ENCODE measurements around the gene HSPG2.

HSPG2 gene

GRCh38 chr1:21879928-21880618 is 57.0 kb downstream of the HSPG2 start:
- DNase-seq (ENCODE audit: low read depth), result no peak

DNA sequence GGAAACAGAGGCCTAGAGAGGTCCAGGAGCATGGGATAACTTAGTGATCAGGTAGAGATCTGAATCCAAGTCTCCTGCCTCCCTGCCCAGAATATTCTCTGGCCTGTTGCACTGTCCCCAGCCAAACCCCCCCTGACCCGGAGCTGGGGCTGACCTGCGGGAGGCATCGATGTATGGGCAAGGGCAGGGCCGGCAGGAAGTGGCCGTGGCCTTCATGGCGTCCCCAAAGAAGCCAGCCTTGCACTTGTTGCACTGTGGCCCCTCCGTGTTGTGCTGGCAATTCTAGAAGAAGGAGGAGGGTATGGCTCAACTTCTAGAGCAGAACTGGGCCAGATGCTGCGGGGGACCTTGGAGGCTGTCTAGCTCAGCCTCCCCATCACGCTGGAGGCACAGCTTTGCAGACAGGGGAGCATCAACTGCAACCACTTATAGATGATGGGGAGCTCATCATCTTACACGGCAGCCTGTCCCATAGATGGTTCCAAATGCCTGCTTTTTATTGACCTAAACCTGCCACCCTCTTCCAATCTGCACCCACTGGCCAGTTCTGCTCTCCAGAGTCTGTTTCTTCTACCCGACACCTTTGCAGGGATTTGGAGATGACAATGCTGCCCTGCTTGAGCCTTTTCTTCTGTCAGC is 58.2 kb downstream of the HSPG2 start:
- no peak for DNase-seq (ENCODE audit: low read depth)

DNA sequence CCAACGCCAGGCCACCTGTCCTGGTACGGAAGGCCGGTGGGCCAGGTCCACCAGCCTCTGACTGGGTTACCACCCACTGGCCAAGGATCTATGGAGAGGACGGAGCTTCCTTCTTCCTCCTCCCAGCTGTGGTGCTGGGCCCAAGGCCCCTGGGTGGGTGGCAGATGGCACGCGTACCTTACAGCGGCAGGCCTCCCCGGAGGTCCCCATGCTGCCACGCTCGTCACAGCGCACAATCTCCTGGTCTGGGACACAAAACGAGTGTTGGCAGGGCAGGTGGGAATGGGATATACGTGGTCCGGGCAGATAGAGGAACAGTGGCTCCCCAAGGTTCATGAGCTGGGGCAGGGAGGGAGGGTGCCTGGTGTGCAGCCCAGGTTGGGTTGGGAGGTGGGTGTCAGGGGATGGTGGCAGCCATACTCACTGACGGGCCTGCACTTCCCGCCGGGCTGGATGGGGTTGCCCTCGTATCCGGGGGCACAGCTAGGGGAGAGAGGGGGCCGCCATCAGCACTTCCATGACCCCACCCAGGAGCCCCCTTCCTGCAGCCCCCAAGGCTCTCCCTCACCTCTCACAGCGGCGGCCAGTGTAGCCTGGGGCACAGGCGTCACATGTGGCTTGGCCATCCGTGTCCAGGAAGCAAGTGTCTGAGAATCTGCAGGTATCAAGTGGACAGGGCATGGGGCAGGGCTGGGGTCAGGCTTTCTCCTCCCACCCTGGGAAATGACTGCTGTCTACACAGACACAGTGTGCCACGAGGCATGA is 58.9 kb downstream of the HSPG2 start:
- DNase-seq (ENCODE audit: low read depth), result no peak

- DNase-seq (ENCODE audit: low read depth), result no peak
Measured at GRCh38 chr1:21876267-21876666, 60.8 kb downstream of the HSPG2 start.

- no peak for DNase-seq (ENCODE audit: low read depth)
Measured at GRCh38 chr1:21875621-21876063, 61.5 kb downstream of the HSPG2 start.

DNA sequence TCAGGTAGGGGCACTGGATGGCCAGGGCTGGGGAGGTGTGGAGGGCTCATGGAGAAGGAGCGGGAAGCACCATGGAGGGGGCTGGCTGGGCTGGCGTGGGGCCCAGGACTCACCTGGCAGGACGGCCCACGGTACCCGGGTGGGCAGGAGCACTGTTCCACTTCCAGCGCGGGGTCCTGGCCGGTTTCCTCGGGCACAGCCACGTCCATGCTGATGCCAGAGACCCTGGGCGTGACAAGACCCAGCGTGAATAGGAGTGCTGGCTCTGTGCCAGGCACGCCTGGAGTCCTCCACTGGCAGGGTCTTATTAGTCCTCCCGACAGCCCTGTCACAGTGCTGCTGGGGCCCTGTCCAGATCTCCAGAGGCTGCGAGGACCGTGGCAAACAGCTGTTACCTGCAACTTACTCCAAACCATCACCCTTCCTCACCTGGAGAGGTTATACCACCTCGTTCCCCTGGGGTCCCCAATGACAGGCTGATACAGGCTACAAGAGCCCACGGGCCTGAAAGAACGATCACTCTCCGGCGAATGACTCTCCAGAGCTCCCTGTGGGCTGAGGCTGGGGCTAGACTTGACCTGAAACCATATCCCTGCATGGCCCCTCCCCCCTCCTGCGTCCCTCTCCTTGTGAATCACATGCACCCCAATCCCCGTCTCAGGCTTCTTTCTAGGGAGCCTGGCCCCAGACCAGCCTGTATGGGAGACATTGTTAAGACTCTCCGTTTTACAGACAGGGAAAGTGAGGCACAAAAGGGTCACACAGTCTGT is 62.1 kb downstream of the HSPG2 start:
- DNase-seq (ENCODE audit: low read depth), result no peak

DNA sequence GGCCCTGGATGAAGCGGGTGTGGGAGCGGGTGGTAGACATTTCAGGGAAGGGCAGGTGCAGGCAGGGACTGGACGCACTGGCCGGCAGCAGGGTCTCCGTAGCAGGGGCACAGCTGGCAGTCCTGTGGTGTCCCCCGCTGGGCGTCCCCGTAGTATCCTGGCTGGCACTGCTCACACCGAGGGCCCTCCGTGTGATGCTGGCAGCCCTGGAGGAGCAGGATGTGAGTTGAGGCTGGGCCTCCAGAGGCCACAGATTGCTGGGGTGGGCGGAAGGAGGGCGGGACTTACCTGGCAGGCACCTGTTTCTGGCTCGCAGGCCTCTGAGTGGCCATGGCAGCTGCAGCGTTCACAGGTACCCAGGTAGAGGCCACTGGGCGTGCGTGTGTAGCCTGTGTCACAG is 62.8 kb downstream of the HSPG2 start:
- no peak for DNase-seq (ENCODE audit: low read depth)

GRCh38 chr1:21873761-21874160 is 63.3 kb downstream of the HSPG2 start:
- no peak for DNase-seq (ENCODE audit: low read depth)

DNA sequence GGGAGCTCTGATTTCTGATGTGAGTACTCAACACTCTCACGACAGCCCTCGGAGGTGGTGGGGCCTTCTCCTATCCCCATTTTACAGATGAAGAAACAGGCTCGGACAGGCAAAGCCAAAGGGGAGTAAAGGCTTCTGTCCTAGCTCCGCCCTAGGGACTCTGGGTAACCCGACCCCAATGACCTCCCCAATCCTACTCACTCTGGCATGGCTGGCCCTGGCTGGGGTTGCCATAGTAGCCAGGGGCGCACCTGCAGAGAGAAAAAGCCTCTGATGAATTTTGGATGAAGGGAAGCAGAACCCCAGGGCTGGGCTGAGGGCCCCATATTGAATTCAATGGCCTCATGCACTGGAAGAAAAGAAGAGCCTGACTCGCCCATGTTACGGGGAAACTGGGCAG is 63.9 kb downstream of the HSPG2 start:
- no peak for DNase-seq (ENCODE audit: low read depth)

- DNase-seq (ENCODE audit: low read depth), result no peak
Measured at GRCh38 chr1:21872445-21873079, 64.5 kb downstream of the HSPG2 start.

GRCh38 chr1:21871943-21872342 is 65.2 kb downstream of the HSPG2 start:
- no peak for DNase-seq (ENCODE audit: low read depth)

DNA sequence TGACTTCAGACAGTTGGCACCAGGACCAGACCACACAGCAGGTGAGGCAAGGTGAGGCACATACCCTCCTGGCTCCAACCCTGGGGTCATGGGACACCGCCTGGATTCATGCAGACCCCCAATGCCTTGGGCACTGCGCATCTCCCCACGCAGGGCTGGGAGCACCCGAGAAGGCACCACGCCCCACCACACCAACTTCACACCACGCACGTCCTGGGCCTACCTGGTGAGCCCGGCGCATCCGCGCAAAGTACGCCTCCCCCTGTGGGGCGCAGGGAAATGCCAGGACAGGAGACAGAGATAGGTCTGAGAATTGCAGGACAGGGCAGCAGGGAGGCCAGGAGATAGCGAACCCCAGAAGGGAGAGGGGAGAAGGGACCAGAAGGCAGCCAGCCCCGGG is 66.5 kb downstream of the HSPG2 start:
- DNase-seq (ENCODE audit: low read depth), result no peak

GRCh38 chr1:21869620-21870121 is 67.4 kb downstream of the HSPG2 start:
- DNase-seq (ENCODE audit: low read depth), result peak; percentile 77

GRCh38 chr1:21868941-21869454 is 68.1 kb downstream of the HSPG2 start:
- no peak for DNase-seq (ENCODE audit: low read depth)

DNA sequence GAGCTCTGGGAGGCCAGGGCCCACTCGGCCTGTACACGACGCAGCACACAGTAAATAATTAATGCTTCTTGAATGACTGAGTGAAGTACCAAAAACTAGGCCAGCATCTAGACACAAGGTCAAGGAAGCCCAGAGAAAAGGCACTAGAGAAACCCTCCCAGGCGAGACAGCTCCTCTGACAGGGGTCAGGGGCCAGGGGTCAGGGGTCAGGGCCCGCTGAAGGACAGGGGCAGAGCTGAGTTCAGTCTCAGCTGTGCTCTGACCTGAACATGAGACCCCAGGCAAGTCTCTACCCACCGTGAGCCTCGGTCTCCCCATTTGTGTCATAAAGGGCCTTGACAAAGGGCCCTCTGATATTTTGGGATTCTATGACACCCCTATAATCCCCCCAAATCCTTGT is 68.6 kb downstream of the HSPG2 start:
- no peak for DNase-seq (ENCODE audit: low read depth)

DNA sequence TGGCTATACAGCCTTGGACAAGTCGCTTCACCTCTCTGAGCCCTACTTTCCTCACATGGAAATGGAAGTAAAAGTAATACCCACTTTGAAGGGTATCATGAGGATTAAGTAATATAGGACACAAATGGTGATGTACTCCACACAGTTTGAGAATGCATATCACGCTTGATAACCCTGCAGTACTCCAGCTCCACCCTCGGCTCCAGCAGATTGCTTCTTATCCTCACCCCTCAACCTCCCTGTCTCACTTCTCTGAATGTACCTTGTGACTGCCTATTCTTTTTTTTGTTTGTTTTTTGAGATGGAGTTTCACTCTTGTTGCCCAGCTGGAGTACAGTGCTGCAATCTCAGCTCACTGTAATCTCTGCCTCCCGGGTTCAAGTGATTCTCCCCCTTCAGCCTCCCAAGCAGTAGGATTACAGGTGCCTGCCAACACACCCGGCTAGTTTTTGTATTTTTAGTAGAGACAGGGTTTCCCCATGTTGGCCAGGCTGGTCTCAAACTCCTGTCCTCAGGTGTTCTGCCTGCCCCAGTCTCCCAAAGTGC is 69.6 kb downstream of the HSPG2 start:
- no peak for DNase-seq (ENCODE audit: low read depth)

- DNase-seq (ENCODE audit: low read depth), result no peak
Measured at GRCh38 chr1:21866707-21867043, 70.4 kb downstream of the HSPG2 start.

DNA sequence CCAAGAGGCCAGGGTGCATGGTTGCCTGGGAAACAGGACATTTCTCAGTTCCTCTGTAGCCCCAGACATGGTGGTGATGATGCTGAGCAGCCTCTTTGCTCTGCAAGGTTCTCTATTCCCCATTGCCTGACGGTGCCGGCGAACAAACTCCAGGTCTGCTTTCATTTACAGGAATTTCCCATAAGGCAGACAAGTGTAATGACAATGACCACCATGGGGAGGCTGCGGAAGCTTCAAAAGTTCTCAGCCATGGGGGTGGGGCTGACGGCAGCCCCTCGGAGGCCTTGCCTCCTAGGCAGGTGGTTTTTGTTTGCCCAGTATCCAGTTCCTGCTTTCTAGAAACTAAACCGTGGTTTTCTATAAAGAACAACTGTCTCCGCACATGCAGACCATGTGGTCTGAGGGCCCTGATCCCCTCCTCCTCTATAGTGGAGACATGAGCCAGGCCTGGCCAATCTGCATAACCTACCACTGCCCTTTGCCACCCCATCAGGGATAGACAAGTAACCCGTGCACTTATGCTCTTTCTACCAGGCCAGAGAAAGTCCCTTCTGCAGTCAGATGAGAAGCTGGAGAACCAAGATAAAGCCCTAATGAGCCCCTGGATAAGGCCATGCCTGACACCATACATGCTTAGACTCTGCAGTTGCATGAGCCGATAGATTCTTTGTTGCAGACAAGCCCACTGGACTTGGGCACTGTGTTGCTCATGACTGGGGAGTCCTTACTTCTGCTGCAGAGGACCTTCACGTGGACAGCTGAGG is 71.0 kb downstream of the HSPG2 start:
- DNase-seq (ENCODE audit: low read depth), result no peak

- no peak for DNase-seq (ENCODE audit: low read depth)
Measured at GRCh38 chr1:21865609-21865942, 71.5 kb downstream of the HSPG2 start.

DNA sequence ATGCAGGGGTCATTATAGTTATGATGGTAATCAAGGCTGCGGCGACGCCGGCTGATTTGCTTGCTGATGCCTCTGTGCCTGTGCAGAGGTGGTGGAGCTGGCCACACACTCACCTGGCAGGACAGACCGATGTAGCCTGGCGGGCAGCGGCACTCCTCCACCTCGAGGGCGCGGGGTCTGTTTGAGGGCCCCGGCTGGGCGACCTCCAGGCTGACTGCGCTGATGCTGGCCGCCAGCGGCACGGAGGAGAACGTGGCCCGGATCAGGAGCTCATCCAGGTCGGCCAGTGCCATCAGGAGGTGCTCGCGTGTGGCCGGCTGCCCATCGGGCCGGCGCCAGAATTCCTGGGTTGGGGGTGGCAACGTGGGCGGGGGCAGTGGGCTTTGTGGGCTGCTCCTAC is 72.4 kb downstream of the HSPG2 start:
- DNase-seq (ENCODE audit: low read depth), result no peak

DNA sequence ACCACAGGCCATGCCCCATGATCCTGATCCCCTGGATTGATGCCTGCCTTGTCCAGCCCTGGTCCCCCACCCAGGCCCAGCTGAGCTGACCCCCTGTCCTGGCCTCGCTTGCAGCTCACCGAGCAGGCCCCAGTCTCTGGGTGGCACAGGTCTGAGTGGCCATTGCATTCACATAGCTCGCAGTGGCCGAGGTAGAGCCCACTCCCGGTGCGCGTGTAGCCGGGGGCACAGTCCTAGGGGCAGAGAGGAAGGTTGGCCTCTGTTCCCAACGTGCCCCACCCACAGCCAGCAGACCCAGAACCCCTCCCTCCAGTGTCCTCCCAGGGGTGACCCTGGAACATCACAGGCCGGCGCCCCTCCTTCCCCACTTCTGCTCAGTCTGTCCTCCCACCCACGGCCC is 73.1 kb downstream of the HSPG2 start:
- no peak for DNase-seq (ENCODE audit: low read depth)

Data from fibroblast of the conjunctiva (primary cell).